GM18508 (cell line): ENCODE measurements around the gene SLC35B3.
A peak's percentile ranks its signal among the peaks of the same experiment; 100 is the strongest.
"Not testable (repeated sequence)": the region's sequence is repeated elsewhere in the genome, so short reads cannot be mapped to it uniquely, and the experiment has no call there.

Experiments
- ATAC-seq: cut with Tn5 transposase; IDR thresholded peaks from one replicate; pipeline ENCODE4 v1.9.1; 2021; ENCODE audit warnings: moderate number of reproducible peaks; ENCODE audit not compliant: insufficient read depth, unreplicated experiment

Gene SLC35B3

DNA sequence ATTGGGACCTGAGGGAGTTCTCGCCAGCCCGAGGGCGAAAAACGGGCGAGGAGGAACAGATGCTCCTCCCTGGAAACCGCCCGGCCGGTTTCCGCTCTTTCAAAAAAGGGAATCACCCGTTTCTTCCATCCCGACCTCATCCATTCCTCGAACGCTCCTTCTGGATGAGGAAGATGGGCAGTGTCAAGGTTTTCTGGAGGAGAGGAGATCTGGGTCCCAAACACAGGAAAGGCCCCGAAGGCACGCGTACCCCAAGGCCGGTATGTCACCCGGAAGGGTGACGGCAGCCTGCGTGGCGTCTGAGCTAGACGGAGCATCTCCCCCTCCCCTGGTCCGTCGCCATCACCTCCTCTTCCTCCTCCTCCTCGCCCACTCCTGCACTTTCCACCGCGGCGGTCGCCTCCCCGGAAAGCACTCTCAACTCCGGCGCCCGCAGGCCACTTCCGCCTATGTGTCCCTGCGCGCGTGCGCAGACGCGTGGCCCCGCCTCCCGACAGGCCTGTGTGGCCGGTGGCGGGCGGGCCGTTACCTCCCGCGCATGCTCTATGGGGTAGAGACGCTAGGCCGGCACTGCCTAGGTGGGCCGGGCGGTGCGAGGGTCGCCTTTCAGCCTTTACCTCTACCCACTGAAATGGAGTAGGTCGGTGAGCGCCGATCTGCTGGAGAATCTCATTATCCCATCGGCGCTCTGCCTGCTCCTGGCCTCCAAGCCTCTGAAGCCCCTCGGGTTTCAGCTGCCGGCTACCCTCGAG, at the start of gene SLC35B3:
SLC35B3 (minus strand) TSS at position 453 of the 752 bp plus-strand sequence.
- peak; percentile 89 for ATAC-seq

DNA sequence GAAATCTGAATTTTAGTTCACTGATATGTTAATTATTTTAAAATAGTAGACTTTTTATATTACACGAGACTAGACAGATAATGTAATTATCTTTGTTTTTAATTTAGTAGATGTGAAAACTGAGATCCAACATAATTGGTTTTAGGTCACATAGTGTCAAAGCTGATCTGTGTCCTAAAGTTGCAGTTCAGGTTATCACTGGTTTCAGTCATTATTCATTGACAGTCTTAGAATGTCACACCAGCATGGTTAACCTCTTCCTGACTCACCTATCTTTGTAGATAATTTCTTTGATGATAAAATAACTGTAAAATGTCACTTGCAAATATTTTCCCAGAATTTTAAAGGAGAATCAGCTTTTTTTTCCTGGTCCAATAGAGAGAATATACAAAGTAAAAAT, 48.3 kb upstream of the SLC35B3 start:
- no peak for ATAC-seq

DNA sequence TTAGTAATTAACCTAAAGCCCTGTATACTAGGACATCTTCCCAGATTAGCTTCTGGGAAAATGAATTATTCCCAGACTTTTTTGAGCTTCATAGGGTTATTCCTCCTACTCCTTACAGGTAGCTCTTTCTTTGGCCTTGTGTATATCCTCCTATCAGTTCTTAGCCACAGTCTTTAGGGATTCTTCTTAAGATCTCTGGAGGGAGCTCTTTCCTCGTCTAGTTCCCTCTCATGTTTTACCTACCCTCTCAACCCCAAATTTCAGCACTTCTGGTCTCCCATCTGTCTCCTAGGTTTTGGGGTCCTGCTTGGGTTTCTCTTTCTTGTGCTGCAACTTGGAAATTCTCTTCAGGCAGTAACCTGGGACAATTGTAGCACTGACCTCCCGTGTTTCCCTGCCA, 46.4 kb upstream of the SLC35B3 start:
- no peak for ATAC-seq

DNA sequence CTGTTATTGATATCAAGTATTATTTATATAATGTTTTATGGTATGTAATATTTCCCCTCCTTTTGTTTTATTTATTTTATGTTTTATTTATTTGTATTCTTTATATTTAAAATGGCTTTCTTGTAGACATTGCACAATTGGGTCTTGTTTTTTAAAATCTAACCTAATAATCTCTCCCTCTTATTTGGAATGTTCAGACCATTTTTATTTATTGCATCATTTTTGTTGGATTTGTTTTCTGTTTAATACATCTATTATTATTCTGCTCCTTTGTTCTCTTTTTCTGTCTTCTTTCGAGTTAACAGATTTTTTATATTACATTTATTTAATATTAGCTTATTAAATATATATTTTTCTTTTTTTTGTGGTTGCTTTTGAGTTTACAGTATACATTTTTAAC, 43.1 kb upstream of the SLC35B3 start:
- ATAC-seq = no peak

DNA sequence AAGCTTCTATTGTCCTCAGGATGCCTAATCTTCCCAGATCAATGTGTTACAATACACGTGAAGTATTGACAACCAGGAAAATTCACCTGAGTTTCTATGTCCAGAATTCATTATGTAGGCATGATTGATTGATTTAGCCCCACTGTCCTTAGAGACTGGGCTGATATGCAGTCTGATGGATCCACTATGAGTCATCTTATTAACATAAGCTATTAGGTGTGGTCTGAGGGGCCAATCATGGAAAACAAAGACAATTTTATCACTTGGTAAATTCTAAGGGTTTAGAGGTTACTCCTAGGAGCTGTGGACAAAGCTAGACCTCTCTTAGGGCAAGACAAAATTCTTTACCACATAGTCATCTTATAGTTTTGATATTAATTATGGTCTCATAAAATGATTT, 41.3 kb upstream of the SLC35B3 start:
- no peak for ATAC-seq

DNA sequence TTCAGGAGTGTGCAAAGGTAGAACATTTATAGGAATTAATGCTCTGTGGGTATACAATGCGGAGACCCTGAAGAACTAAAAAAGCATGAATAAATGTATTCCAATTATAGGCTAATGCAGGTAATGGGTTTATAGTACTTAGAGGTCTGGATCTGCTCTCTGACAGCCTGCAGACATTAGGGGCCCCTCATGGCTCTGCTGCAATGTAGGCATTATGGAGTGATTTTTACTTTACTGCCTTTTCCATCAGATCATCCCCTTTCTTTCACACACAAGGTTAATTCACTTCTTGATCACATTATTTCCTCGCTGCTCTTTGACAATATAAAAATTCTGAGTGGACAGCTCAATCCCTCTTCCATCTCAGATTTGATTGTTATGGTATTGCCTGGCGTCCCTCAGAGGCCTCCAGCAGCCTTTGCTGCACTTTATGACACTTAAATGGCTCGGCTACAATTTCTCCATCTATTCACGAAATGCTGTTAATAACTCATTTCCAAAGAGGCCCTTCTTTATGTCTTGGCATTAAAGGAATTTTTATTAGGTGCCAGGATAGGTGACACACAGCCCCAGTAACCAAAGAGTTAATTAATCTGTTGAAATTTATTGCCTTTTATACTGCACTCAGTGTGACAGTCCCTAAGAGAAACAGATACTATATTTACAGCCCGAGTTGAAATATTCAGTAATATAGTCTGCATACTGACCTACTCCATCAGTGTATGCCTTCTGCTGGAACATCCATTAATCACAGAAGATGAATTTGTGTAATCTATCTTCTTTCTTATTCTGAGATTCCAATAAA, 33.4 kb upstream of the SLC35B3 start:
- no peak for ATAC-seq

DNA sequence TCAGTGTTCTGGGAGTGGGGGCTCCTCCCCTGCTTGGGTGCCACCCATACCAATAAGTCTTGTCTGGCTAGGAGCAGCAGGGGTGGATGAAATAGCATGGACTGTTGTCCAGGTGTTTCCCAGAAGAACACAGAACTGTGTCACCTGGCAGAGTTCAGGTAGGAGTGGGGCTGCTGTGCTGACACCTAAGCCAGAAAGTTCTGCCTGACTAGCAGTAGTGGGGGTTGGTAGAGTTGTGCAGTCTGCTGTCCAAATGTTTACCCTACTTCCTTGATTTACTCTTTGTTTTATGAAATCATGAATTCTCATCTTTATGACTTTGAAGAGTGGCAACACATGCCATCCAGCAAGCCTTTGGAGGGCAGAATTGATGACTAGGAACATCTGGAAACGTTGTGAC, 27.3 kb upstream of the SLC35B3 start:
- no peak for ATAC-seq

DNA sequence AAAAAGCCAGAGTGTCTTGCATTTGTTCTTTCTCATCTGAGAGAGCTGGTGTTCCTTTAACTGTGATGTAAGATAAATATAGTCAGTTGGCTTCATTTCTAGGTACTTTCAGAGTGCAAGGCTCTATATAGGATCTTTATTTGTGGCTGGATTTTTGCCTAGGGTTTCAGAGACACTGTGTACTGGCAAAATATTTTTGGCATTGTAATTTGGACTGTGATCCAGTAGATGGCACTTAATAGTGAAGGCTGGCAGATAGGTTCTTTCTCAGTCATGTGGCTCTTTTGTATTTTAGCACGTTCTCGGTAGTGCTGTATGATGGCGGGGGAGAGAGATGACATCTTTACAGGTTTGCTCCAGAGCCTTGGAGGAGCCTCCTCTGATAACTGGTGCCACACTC, 26.8 kb upstream of the SLC35B3 start:
- no peak for ATAC-seq

DNA sequence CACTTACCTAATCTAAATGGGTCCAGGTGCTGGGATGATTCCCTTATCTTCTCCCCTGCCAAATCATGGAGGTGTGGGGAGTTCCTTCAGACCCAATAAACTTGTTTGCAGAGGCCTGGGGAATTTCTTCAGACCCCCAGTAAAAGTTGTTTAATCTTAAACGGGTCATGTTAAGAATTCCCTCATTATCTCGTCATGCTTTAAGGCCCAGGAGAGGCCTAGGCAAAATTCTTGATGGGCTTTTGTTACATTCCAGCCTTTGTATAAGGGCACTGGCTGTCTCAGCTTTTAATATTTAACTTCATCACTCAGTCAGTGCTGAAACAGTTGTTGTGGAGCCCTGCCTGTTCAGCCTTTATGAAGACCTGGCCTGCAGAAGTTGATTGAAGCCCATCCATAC, 11.0 kb upstream of the SLC35B3 start:
- ATAC-seq = no peak

DNA sequence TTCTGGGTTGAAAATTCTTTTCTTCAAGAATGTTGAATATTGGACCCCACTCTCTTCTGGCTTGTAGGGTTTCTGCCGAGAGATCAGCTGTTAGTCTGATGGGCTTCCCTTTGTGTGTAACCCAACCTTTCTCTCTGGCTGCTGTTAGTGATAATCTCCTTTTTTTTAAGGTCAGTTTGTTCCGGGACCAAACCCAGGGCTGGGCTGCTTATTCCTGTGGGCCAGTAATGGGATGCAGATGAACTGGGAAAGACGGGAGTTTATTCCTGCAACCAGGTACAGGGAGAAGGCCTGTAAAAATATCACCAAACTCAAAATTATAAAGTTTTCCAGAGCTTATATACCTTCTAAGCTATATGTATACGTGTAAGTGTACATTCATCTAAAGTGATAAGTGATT, 10.6 kb upstream of the SLC35B3 start:
- ATAC-seq = not testable (repeated sequence)

DNA sequence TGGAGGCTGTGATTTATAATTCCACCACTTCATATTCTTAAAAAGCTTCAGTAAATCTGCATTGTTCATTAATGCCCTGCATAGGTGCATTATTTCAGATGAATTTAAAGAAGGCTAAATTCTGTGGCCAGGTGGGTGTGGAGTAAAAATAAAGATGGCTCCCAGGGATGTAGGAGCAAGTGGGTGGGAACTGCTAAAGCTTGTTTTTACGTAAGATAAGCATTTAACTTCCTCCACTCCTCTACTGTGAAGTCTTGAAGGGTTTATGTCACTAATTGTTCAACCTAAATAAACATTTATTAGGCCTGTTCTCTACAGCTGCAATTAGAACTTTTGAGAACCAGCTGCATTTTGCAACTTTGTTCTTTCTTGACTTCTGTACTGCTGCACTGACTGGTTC, 6.8 kb upstream of the SLC35B3 start:
- no peak for ATAC-seq

DNA sequence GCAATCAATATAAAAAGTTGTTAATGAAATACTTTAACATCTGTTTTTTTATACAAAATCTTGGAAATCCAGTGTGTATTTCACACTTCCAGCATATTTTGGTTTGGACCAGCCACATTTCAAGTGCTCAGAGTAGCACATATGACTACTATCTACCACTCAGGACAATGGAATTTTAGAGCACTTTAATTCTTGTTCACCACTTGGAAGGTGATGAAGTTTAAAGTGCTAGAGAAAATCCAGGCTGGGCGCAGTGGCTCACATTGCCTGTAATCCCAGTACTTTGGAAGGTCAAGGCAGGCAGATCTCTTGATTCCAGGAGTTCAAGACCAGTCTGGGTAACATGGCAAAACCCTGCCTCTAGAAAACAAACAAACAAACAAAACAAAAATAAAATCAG, 6.1 kb upstream of the SLC35B3 start:
- ATAC-seq = no peak

DNA sequence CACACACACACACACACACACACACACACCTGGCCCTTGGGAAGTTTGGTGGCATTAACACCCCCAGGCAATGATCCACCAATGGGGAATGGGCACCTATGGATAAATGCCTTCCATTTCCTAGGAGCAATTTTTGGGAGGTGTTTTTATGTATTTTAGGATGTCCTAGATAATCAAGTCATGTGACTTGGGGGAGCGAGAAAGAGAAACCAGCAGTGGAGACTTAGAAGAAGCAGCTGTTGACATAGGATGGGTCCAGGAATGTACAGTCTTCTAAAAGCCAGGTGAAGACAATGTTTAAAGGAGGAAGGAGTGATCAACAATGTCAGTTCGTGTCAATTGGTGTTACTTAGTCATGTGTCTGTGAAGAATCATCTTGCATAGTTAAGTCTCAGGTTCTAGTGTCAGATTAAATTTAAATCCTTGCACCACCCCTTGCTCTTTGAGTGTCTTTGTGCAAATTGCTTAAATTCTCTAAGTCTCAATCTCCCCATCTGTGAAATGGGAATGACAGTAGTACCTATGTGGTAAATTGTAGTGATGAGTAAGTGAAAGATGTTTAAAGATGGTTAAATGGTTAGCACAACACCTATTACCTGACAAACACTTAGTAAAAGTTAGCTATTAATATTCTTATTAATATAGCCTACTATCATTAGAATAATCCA, 4.4 kb upstream of the SLC35B3 start:
- no peak for ATAC-seq

DNA sequence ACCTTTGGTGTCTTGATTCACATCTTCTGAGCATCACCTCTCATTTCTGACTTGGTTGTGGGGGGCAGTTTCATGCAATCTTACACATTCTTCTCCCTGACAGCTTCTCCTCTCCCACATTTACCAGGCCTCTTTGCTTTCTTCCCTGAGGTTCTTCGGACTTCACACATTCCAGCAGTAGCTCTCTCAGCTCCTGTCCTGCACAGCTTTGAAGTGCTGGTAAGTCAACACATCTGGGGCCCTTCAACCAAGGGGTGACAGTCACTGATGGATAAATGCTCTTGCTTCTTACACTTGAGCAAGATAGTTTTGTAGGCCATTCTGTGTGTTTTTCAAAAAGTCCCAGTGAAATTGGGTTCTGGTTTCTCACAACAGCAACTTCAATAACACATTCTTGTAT, 2.5 kb upstream of the SLC35B3 start:
- ATAC-seq = no peak

DNA sequence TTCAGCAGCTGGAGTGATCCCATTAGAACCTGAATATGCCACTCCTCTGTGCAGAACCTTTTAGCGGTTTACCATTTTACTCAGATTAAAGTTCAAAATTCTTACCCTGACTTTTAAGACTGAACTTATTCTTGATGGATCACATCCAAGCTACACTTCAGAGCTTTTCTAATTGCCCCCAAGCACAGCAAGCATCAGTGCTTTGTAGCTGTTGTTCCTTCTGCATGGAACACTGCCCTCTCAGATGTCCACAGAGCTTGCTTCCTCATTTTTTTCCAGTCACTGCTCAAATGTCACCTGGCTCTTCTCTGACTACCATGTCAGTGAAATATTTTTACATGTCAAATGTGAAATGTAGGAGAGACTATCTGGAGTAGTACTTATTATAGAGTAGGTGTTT, 1.6 kb upstream of the SLC35B3 start:
- ATAC-seq = no peak

DNA sequence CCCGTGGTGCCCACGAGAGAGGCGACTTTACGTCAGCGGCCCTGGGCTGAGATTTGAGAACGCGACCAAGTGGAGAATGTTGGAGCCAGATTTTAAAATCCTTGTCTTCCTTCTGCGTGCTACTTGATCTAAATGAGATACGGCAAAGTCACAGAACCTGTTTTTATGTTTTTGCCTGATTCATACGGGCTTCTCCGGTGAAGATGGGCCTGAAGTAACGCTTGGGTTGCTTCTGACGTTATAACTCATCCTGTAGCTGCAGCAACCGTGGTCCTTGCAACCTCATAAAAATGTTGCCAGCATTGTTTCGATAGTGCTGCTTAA, 462 bp upstream of the SLC35B3 start:
- ATAC-seq = no peak

DNA sequence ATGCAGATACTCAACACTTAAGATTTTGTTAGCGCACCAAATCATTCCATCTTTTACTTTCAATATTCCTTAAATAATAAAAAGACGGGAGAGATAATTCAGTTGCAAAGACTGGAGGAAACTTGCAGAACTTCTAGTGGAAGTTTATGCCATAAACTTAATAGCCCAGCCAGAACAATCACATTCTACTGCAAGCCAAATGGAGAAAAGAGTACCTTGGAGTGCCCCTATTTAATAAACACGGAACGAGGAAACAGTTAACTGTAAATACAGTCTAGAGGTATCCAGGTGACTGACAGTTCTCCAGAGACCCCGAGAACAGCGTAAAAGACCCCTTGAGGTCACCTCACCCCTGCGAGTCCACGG, 635 bp downstream of the SLC35B3 start:
- no peak for ATAC-seq

DNA sequence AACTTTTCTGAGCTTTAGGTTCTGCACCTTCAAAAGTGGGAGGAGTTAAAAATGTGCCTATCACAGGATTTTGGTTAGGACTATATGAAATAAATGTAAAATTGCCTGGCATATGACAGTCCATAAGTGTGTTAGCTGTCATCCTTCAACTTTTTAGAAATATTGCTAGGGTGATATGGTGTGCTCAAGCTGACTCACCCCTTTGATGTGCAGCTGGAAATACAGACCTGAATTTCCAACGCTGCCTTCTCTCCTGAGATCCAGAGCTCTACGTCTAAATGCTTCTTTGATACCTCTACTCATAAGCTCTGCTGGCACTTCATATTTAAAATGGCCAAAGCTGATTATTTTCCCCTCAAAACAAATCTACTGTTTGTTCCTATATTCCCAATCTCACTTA, 2.7 kb downstream of the SLC35B3 start:
- no peak for ATAC-seq

DNA sequence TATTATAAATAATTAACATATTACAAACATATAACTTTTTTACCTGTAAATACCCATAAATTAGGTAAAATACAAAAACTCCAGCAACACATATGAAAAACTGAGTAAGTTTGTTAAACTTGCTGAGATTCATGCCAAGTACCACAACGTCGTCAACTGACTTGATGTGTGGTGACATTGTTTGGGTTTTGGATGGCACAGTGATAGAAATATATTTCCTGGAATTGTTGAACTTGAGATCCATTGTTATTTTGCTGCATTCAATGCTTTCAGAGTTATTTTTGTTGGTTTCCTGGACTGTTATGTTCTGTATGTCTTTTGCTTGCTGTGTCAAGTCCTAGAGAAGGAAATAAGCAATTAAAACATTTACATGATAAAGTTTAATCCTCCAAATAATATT, 5.5 kb downstream of the SLC35B3 start:
- no peak for ATAC-seq

DNA sequence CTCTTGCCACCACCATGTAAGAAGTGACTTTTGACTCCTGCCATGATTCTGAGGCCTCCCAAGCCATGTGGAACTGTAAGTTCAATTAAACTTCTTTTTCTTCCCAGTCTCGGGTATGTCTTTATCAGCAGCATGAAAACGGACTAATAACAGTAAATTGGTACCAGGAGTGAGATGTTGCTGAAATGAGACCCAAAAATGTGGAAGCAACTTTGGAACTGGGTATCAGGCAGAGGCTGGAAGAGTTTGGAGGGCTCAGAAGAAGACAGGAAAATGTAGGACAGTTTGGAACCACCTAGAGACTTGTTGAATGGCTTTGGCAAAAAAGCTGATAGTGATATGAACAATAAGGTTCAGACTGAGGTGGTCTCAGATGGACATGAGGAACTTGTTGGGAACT, 8.8 kb downstream of the SLC35B3 start:
- ATAC-seq = not testable (repeated sequence)

DNA sequence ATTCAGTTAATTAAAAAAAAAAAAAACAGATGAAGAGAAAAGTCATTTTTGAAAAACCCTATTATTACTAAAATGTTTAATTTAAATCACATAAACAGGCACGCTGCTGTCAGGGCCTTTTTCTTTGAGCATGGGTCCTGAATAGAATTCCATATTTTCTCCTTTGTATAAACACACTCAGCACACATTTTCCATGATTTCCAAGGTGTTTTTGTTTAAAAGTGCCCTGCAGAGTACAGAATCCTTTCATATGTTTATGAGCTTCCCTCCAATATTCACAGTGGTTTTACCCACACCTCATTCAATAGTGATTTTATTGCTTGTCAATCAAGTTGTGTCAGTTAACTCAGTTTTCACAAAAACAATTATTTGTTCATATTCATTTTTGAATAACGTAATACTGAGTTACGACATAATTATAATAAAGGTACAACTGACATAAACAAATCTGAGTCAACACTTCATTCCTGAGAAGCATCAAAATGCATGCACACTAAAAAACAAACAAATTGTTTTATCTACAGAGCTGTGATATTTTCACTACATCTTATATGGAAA, 15.2 kb downstream of the SLC35B3 start:
- ATAC-seq = no peak
